RWPE2 (cell line): ENCODE results near the gene PCBP3.
"Not testable (repeated sequence)": the region's sequence is repeated elsewhere in the genome, so short reads cannot be mapped to it uniquely, and the experiment has no call there.

Experiments
- ATAC-seq: fragments of 200-7000 bp; cut with Tn5 transposase; 3 replicates; pipeline ENCODE4 v1.9.1; 2021; ENCODE audit warnings: low read depth
- DNase-seq: peaks from one replicate; pipeline ENCODE4 v3.0.0-alpha.2; 2020; ENCODE audit warnings: low spot score
- H3K27ac ChIP-seq: fragments of 450-650 bp; 2 replicates; pipeline ENCODE4 v1.5.1; 2017; ENCODE audit warnings: mild to moderate bottlenecking; ENCODE audit not compliant: poor library complexity, severe bottlenecking
- H3K27me3 ChIP-seq: fragments of 250-450 bp; sonication (Bioruptor Pico); 2 replicates; pipeline ENCODE4 v1.5.1; 2021; ENCODE audit warnings: mild to moderate bottlenecking, moderate library complexity; ENCODE audit not compliant: insufficient read depth, poor library complexity, severe bottlenecking
- H3K36me3 ChIP-seq: fragments of 250-450 bp; sonication (Bioruptor Pico); 2 replicates; pipeline ENCODE4 v1.5.1; 2020; ENCODE audit warnings: low read depth, mild to moderate bottlenecking, moderate library complexity
- H3K4me1 ChIP-seq: fragments of 250-450 bp; sonication (Bioruptor Pico); 2 replicates; pipeline ENCODE4 v1.5.1; 2021; ENCODE audit warnings: mild to moderate bottlenecking, moderate library complexity; ENCODE audit not compliant: insufficient read depth, poor library complexity, severe bottlenecking
- H3K4me3 ChIP-seq: fragments of 250-450 bp; sonication (Bioruptor Pico); 2 replicates; pipeline ENCODE4 v1.5.1; 2021; ENCODE audit warnings: mild to moderate bottlenecking, moderate library complexity; ENCODE audit not compliant: severe bottlenecking
- H3K9me3 ChIP-seq: fragments of 250-450 bp; sonication (Bioruptor Pico); 2 replicates; pipeline ENCODE4 v1.5.1; 2021; ENCODE audit warnings: mild to moderate bottlenecking, moderate library complexity; ENCODE audit not compliant: severe bottlenecking
- CTCF ChIP-seq: fragments of 450-650 bp; IDR thresholded peaks from one replicate; pipeline ENCODE4 v1.5.1; 2017; ENCODE audit warnings: mild to moderate bottlenecking, moderate library complexity; ENCODE audit not compliant: poor library complexity, severe bottlenecking

The PCBP3 gene

GRCh38 chr21:45644041-45644906 lies 749 bp downstream of the PCBP3 start:
- Histone ChIP-seq H3K4me3 (peak overlapping the region; percentile 69), H3K9me3 (peaks cover under 1% of the 10 kb centered on the region), H3K27ac (no peak overlapping the region), H3K4me1 (no peaks in the 10 kb centered on the region), H3K27me3 (peaks cover 6% of the 10 kb centered on the region), H3K36me3 (no peaks in the 10 kb centered on the region)
- DNase-seq (no peak), ATAC-seq (no peak)
- no peak for TF ChIP-seq CTCF

GRCh38 chr21:45651921-45652320 lies 8.4 kb downstream of the PCBP3 start:
- ATAC-seq (no peak), DNase-seq (no peak)
- no peak for TF ChIP-seq CTCF
- Histone ChIP-seq H3K4me1 (peaks cover 3% of the 10 kb centered on the region), H3K27ac (no peak overlapping the region), H3K9me3 (peaks cover 5% of the 10 kb centered on the region), H3K27me3 (peaks cover 17% of the 10 kb centered on the region), H3K4me3 (no peak overlapping the region), H3K36me3 (no peaks in the 10 kb centered on the region)

GRCh38 chr21:45655124-45655523 lies 11.6 kb downstream of the PCBP3 start:
- DNase-seq (no peak), ATAC-seq (no peak)
- H3K36me3 ChIP-seq = no peaks in the 10 kb centered on the region
- TF ChIP-seq CTCF = no peak
- H3K4me3 ChIP-seq = no peak overlapping the region
- H3K4me1 ChIP-seq = peaks cover 3% of the 10 kb centered on the region
- H3K27ac ChIP-seq = no peak overlapping the region
- H3K27me3 ChIP-seq = peaks cover 17% of the 10 kb centered on the region
- peaks cover 2% of the 10 kb centered on the region for H3K9me3 ChIP-seq

- not testable (repeated sequence) for H3K27ac ChIP-seq, H3K4me1 ChIP-seq, ATAC-seq, H3K36me3 ChIP-seq, H3K9me3 ChIP-seq, DNase-seq, H3K4me3 ChIP-seq
- peaks cover 13% of the 10 kb centered on the region for H3K27me3 ChIP-seq
Measured at GRCh38 chr21:45656114-45656513, 12.6 kb downstream of the PCBP3 start.

- not testable (repeated sequence) for H3K27me3 ChIP-seq, H3K4me1 ChIP-seq, H3K9me3 ChIP-seq, ATAC-seq, H3K27ac ChIP-seq, DNase-seq, H3K4me3 ChIP-seq, H3K36me3 ChIP-seq
Measured at GRCh38 chr21:45661913-45662622, 18.5 kb downstream of the PCBP3 start.

- H3K27me3 ChIP-seq, H3K9me3 ChIP-seq, ATAC-seq, DNase-seq, H3K4me3 ChIP-seq, H3K27ac ChIP-seq, H3K4me1 ChIP-seq, H3K36me3 ChIP-seq: not testable (repeated sequence)
Measured at GRCh38 chr21:45662623-45663245, 19.2 kb downstream of the PCBP3 start.
